ENCODE measurements around the gene CBFB. TPM values are rescaled to one million over a fixed set of nuclear protein-coding genes. Genes with fewer than 3 reads are reported as not detected.

CBFB gene
- total RNA-seq, 2 experiments from 2014 or later, result 58.8 to 59.6 TPM

DNA sequence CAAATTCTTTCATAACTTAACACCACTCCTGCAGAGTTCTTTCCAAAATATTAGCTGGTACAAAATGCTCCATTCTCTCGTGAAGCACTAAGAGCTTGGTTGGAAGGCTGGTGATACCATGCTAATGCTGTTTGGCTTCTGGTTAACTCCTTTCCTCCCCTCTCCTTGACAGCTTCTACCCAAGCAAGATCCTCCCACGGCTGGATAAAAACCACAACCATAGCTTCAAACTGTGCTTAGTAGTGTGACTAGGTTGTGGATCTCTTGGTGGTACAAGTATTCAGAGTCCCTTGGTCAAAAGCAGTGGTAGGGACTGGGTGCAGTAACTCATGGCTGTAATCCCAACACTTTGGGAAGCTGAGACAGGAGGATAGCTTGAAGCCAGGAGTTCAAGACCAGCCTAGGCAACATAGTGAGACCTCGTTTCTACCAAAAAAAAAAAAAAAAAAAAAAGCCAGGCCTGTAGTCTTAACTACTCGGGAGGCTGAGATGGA, 83.0 kb downstream of the CBFB start:
- Histone ChIP-seq H3K36me3 (ENCODE audit: insufficient read depth, low read length) (peaks cover 4% of the 10 kb centered on the region), H3K4me3 (ENCODE audit: low read length) (no peak overlapping the region), H3K9me3 (ENCODE audit: control insufficient read depth in 1 of 2, insufficient read depth in 1 of 2, low read length in 2 of 2) (no peaks in the 10 kb centered on the region), H3K4me1 (ENCODE audit: insufficient read depth, low read length) (peaks cover 24% of the 10 kb centered on the region), H3K27me3 (ENCODE audit: control insufficient read depth in 1 of 2, insufficient read depth in 2 of 2, low read length in 2 of 2) (no peaks in the 10 kb centered on the region), H3K27ac (ENCODE audit: low read depth in 1 of 2, low read length in 2 of 2) (no peak overlapping the region)
- peaks cover 36% of the 10 kb centered on the region for H3K4me1 Mint-ChIP-seq (ENCODE audit: low read depth)
- ATAC-seq (ENCODE audit: poor library complexity), result no peak
- H3K36me3 Mint-ChIP-seq (ENCODE audit: low read depth), result peaks cover 22% of the 10 kb centered on the region
- ChIA-PET CTCF (interaction anchor here (0.7 to 1.1 kb wide), 4 partner anchors 48 to 151 kb away, joined by 3 to 5 read pairs (median 3); partner anchors contain the start of genes FBXL8 and TRADD), POLR2A (interaction anchor here (0.8 kb wide), 1 partner anchor 46 kb away, joined by 3 read pairs; no protein-coding TSS in a partner anchor)
- H3K27me3 Mint-ChIP-seq, result no peaks in the 10 kb centered on the region
- H3K4me3 Mint-ChIP-seq, result peak overlapping the region; percentile 96
- no peaks in the 10 kb centered on the region for H3K9me3 Mint-ChIP-seq
- intact Hi-C loops (cut with DNase I, micrococcal nuclease), result no loop called here
- no peak for DNase-seq
- H3K27ac Mint-ChIP-seq, result no peak overlapping the region
- TF ChIP-seq, protein P1, sequence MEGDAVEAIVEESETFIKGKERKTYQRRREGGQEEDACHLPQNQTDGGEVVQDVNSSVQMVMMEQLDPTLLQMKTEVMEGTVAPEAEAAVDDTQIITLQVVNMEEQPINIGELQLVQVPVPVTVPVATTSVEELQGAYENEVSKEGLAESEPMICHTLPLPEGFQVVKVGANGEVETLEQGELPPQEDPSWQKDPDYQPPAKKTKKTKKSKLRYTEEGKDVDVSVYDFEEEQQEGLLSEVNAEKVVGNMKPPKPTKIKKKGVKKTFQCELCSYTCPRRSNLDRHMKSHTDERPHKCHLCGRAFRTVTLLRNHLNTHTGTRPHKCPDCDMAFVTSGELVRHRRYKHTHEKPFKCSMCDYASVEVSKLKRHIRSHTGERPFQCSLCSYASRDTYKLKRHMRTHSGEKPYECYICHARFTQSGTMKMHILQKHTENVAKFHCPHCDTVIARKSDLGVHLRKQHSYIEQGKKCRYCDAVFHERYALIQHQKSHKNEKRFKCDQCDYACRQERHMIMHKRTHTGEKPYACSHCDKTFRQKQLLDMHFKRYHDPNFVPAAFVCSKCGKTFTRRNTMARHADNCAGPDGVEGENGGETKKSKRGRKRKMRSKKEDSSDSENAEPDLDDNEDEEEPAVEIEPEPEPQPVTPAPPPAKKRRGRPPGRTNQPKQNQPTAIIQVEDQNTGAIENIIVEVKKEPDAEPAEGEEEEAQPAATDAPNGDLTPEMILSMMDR (IDR thresholded peaks at IDR 0.05), result no peak

DNA sequence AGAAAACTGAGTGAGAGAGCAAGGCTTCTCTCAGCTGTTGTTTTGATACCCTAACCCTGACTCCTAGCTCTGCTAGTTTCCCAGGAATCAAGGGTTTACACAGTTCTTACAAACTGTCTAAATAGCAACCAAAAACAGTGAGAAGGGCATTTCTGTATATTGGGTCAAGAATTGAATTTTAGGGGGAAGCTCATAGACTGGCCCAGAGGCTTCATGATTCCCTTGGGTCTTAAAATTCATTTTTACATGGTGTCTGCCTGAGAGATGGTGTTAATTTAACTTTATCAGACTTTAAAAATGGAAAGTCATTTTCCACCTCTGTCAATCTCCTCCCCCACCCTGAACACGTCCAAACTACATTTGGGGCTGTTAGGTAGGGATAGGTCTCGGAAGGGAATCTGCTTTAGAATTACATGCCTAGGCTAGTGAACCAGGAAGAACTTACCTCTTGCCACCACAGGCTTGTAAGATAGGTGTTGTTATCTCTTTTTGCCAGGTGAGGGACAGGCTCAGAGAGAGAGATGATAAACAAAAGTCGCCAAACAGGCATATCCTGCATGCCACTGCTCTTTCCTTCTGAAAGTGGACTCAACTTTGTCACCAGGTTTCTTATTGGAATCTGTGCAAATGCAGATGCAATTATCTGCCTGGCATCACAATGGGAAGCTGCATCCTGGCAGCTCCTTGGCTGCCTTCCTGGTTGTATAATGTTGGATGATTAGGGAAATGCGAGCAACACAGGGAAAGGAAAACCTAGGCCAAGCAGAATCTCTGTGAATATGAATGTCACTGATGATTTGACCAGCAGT, 83.8 kb downstream of the CBFB start:
- Histone ChIP-seq H3K27me3 (ENCODE audit: control insufficient read depth in 1 of 2, insufficient read depth in 2 of 2, low read length in 2 of 2) (no peaks in the 10 kb centered on the region), H3K27ac (ENCODE audit: low read depth in 1 of 2, low read length in 2 of 2) (no peak overlapping the region), H3K9me3 (ENCODE audit: control insufficient read depth in 1 of 2, insufficient read depth in 1 of 2, low read length in 2 of 2) (no peaks in the 10 kb centered on the region), H3K36me3 (ENCODE audit: insufficient read depth, low read length) (peaks cover 4% of the 10 kb centered on the region), H3K4me3 (ENCODE audit: low read length) (no peak overlapping the region), H3K4me1 (ENCODE audit: insufficient read depth, low read length) (peaks cover 24% of the 10 kb centered on the region)
- no peak for ATAC-seq (ENCODE audit: poor library complexity)
- Mint-ChIP-seq H3K36me3 (ENCODE audit: low read depth) (peaks cover 22% of the 10 kb centered on the region), H3K4me3 (peak overlapping the region; percentile 11), H3K4me1 (ENCODE audit: low read depth) (peaks cover 36% of the 10 kb centered on the region), H3K9me3 (no peaks in the 10 kb centered on the region), H3K27ac (peak overlapping the region; percentile 28), H3K27me3 (no peaks in the 10 kb centered on the region)
- ChIA-PET POLR2A (interaction anchor here (0.8 kb wide), 1 partner anchor 45 kb away, joined by 3 read pairs; no protein-coding TSS in a partner anchor), CTCF (interaction anchor here (0.7 to 1.1 kb wide), 2 partner anchors 95 to 152 kb away, joined by 3 to 5 read pairs; no protein-coding TSS in a partner anchor)
- no peak for DNase-seq
- TF ChIP-seq, protein P1 (IDR thresholded peaks at IDR 0.05), result no peak
- intact Hi-C loops (cut with DNase I, micrococcal nuclease), result no loop called here

DNA sequence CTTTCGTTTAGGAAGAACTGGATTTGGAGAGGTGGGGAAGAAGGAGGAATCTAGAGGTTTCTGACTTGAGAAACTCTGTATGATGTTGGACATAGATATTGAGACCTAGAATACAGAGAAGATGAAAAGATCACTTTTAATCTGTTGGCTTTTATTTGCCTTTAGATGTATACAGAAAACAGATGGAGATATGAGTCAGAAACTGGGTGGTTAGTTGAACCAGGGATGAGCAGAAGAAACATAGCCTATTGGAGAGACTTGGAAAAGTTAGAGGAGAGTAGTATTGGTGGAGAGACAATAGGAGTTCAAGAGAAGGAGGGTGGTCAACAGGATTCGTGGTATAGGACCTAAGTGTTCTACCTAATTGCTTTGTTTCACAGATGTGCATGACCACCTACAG, 85.8 kb downstream of the CBFB start:
- DNase-seq (no peak), ATAC-seq (ENCODE audit: poor library complexity) (no peak)
- TF ChIP-seq, protein P1 (IDR thresholded peaks at IDR 0.05), result no peak
- H3K4me1 Mint-ChIP-seq (ENCODE audit: low read depth), result peaks cover 29% of the 10 kb centered on the region
- no peaks in the 10 kb centered on the region for H3K27me3 Mint-ChIP-seq
- CTCF ChIA-PET, result interaction anchor here (1.0 to 1.6 kb wide), 3 partner anchors 17 to 97 kb away, joined by 3 to 4 read pairs (median 3); no protein-coding TSS in a partner anchor
- peaks cover 28% of the 10 kb centered on the region for H3K36me3 Mint-ChIP-seq (ENCODE audit: low read depth)
- Histone ChIP-seq H3K4me3 (ENCODE audit: low read length) (no peak overlapping the region), H3K27me3 (ENCODE audit: control insufficient read depth in 1 of 2, insufficient read depth in 2 of 2, low read length in 2 of 2) (no peaks in the 10 kb centered on the region), H3K36me3 (ENCODE audit: insufficient read depth, low read length) (peaks cover 4% of the 10 kb centered on the region), H3K4me1 (ENCODE audit: insufficient read depth, low read length) (peaks cover 16% of the 10 kb centered on the region), H3K9me3 (ENCODE audit: control insufficient read depth in 1 of 2, insufficient read depth in 1 of 2, low read length in 2 of 2) (no peaks in the 10 kb centered on the region), H3K27ac (ENCODE audit: low read depth in 1 of 2, low read length in 2 of 2) (no peak overlapping the region)
- no peaks in the 10 kb centered on the region for H3K9me3 Mint-ChIP-seq
- H3K4me3 Mint-ChIP-seq, result no peak overlapping the region
- intact Hi-C loops (cut with DNase I, micrococcal nuclease), result no loop called here
- POLR2A ChIA-PET, result interaction anchor here (0.6 kb wide), 1 partner anchor 164 kb away, joined by 3 read pairs; no protein-coding TSS in a partner anchor
- H3K27ac Mint-ChIP-seq, result no peak overlapping the region

Data from CD4-positive, alpha-beta T cell (primary cell).